GM19238 (cell line): Measurements from ENCODE around the gene RABGGTA.
A peak's percentile ranks its signal among the peaks of the same experiment; 100 is the strongest.

Source experiments
- DNase-seq: peaks from one replicate; pipeline ENCODE4 v3.0.0; 2011; ENCODE audit warnings: low spot score; ENCODE audit not compliant: insufficient read length

Gene RABGGTA

GRCh38 chr14:24300326-24300980 lies 29.1 kb upstream of the RABGGTA start:
- no peak for DNase-seq

DNA sequence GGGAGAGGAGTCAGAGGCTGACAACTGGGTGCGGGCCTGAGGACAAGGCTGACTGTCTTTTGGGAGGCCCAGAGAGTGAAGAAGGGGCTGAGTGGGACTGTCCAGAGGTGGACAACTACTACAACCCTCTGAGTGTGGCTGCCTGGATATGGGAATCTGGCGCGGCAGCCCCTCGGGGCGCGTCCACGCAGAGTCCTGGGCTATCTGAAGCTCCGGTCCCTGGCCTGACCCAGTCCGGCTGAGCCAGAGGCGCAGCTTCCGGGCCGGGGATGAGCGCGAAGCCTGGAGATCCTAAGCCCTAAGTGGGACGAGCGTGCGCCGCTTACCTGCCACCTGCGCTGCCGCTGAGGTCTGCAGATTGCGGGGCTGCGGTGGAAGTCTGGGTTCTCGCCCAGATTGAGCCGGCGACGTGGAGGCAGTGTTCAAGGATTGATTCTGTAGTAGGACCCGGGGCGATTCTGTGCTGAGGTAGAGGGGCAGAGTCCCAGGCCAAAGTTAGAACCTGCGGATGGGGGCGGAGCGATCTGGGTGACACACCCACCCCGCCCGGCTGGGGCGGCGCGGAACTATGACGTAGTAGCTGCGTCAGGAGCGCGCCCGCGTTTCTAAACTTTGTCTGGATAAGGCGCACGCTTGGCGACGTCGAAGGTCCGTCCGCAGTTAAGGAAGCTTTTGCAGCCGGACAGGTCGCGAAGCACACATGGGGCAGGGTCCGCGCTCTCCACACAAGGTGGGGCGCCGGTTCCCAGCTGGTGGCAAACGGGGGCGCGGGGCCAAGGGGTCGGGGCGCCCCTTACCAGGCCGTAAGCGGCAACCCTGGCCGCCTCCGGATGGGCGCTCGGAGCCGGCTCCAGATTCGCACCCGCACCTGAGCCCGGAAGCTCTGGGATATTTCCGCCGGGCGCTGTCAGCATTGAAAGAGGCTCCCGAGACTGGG lies 28.1 kb upstream of the RABGGTA start, which contains the start of the genes DHRS1 and NOP9:
Gene DHRS1, minus strand, starts transcription at position 526 of the 937 bp plus-strand sequence. CDS start 674 bp downstream, outside the sequence.
Gene NOP9, plus strand, starts transcription at position 596 of the 937 bp plus-strand sequence. Its CDS starts 105 bp downstream, at position 701.
- peak; percentile 91 for DNase-seq

DNA sequence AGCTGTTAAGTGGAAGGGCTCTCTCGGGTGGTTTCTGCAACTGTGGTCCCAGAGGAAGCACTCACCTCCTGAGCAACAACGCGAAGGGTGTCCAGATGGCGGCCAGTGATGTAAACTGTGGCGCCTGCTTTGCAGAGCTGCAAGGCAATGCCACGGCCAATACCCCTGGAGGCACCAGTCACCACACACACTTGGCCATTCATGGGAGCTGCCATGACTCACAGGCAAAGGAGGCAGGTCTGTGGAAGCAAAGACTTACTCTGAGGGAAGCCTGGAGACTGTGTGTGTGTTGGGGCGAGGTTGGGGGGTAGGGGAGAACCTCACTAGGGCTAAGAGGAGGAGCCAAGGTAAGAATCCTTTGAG lies 27.5 kb upstream of the RABGGTA start:
- DNase-seq: no peak

DNA sequence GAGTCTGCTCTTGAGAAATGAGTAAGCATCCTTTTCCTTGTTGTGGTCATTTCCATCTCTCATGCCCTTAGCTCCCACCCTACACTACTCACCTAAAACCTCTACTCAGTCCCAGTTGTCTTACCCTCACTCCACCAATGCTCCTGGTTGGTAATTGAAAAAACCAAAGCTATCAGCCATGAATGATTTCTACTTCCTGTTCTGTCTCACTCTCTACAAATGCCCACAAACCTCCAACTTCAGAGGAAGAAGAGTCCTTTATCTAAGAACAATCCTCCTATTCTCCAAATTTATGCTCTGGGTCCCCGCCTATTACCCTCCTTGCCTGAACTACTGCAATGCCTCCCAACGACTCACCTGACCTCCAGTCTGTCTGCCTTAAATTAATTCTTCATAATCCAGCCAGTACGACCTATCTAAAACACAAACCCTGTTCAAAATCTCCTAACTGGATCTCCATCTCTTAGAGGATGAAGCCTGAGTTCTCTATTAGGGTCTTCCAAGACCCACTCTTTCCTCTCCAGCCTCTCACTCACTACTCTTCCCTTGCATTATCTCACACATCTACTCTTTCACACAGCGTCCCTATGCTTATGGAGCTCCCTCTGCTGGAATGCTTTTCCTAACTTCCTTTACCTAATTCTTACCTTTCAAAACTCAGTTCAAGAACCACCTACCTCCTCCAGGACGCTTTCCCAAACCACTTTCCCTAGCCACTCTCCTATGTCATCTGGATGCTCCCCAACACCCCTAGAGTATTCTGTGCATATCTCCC lies 26.0 kb upstream of the RABGGTA start:
- DNase-seq: no peak

GRCh38 chr14:24296341-24297157 lies 25.2 kb upstream of the RABGGTA start:
- DNase-seq: peak; percentile 72

DNA sequence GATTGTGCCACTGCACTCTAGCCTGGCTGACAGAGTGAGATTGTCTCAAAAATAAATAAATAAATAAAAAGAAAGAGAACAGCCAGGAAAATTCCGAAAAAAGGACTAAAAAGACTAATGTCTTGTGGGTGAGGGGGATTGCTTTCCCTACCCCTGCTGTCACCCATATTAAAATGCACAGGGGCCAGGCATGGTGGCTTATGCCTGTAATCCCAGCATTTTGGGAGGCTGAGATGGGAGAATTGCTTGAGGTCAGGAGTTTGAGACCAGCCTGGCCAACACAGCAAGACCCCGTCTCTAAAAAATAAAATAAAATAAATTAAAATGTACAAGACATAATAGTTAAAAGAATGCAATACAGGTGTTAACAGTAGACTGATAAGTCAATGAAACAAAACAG lies 22.1 kb upstream of the RABGGTA start:
- no peak for DNase-seq

- DNase-seq: no peak
These were observed 20.9 kb upstream of the RABGGTA start for GRCh38 chr14:24292118-24292807.

DNA sequence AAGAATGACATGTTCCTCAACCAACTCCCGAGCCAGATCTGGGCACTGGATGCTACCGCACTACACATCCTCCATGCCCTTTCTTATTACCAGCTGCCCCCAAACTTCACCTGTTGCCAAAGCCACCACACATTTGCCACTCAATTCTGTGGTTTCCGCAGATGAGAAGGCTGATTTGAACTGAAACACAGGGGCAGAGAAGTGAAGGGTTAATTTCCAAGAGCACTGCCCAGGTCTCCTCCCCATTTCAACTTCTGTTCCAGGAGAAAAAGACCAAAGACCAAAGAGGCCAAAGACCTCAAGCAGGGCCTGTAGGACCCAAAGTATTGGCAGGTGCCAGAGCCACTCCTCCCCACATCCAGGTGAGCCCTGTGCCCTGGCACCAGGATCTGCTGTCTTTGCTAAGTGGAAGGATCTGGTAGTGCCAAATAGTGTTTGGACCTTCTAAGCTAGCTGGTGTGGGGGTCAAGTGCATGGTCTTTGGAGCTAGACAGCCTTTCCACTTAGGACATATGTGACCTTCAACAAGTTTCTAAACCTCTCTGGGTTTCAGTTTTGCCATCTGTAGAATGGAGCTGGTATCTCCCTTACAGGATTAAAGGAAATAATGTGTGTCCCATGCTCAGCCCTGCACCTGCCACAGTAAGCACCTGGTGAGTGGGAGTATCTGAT lies 20.2 kb upstream of the RABGGTA start:
- no peak for DNase-seq

GRCh38 chr14:24290746-24291145 lies 19.3 kb upstream of the RABGGTA start:
- no peak for DNase-seq

DNA sequence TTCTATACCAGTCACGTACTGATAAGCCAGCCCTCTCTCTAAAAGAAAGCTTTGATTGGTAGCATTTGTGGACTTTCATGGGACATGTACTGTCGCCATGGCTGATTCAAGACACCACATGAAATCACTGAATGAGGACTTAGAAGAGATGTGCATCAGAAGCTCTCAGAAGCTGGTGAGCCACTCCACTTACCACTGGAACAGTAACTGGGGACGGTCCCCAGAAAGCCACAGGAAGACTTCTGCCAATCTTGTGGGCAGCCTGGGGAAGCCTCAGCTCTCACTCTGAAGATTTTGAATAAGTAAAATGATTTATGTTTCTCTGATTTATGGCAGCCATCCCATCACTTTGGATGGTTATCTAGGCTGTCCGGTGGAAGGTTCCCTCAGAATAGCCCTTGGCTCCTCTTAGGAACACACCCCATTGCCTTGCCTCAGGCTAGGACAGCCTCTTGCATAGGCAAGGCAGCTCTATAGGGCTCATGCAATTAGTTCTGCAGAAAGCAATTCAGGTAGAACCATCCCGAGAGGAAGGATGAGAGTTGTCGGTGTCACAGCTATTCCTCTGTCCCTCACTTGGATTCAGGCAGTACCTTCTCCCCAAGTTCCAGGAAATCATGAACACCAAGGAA lies 18.4 kb upstream of the RABGGTA start:
- no peak for DNase-seq

- no peak for DNase-seq
These were observed 15.6 kb upstream of the RABGGTA start for GRCh38 chr14:24286996-24287395.

DNA sequence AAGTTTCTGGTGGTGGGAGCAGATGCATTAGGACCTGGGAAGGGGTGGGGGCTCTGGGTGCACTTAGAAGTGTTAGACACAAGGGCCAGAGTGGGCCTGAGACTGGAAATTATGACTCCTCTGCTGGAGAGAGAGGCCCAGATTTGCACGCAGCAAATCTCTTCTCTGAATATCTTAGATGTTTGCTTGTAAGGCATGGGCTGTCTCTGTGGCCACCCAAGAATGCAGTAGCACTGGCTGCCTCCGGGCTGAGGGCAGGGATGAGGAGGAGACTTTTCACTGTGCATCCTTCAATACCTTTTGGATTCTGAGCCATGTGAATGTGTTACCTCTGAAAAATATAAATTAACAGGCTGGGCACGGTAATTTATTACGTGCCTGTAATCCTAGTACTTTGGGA lies 14.0 kb upstream of the RABGGTA start:
- no peak for DNase-seq

DNA sequence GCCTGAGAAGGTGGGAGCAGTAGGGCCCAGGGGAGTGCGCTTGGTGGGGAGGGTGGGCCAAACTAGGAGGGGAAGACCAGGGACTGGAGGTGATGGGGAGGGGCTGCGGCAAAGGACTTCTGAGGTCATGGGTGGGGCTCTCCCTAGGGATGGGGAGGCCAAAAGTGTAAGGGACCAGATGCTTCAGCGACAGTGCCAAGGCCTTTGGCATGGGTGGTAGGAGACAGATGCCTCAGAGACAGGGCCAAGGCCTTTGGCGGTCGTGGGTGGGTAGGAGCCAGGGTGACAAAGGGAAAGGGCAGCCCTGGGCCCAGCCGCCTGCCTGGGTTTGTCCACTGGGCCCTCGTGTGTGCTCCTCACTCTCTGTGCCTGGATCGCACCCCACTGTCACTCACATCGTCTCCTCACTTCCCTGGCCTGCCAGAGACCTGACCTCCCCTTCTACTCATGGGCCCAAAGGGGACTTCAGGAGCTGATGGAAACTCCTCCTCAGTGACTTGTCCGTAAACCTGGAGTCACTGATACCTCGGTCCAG lies 13.2 kb upstream of the RABGGTA start:
- no peak for DNase-seq

DNA sequence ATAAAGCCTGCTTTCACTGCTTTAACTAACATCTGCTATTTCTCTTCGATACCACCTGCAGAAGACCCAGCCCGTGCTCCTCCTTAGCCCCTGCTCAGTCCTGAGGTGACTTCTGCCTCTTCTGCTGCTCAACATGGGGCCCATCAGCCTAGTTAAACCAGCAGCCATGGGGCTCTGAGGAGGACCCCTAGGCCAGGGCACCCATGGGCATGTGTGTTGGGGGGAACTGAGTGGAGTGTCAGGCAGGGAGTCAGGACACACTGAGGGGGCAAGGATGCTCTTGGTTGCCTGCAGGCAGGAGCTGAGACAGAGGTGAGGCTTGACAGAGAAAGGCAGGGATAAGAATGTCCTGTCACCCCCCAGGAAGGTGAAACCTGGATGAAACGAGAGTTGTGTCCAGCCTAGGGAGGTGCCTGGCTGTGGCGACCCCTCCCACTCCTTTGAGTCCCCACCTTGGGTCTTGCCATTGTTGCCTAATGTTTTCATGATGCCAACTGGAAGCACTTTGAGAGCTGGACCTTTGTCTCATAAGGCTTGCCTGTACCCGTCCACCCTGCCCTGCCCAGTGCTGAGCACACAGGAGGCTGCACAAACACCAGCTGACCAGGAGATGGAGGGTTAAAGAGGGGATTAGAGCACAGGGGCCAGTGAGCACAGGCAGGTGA lies 12.5 kb upstream of the RABGGTA start:
- no peak for DNase-seq

GRCh38 chr14:24282736-24283135 lies 11.3 kb upstream of the RABGGTA start:
- DNase-seq: no peak

GRCh38 chr14:24281636-24282035 lies 10.2 kb upstream of the RABGGTA start:
- DNase-seq: no peak

DNA sequence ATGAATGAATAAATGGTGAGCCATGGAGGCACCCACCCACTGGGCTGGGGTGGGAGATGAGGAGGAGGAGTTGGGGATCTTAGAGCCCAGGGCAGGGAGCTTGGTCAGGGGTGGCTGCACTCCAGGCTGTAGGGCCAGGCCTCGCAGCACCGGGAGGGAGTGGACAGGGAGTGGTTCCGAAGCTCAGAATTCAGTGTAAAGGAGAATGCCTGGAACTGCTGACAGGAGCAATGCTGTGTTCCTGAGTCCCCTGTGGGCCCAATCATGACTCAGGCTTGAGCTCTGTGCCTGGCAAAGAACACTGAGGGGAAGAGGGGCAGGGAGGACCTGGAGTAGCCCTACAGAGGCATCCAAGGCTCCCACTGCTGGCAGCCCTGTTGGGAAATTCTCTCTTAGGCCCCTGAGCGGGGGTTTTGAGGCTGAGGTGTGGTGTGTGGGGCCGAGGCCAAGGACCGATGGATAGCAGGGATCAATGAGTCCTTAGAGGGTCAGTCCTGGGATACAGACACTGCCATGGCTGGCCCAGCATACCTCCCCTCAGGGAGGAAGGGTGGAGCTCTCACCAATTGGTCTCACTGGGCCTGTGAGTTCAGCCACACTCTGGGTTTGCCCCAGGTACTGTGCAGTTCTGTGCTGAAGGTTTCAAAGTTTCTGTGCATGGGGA lies 9.5 kb upstream of the RABGGTA start:
- DNase-seq: no peak
